Stimulated activated CD4-positive, alpha-beta T cell treated with anti-CD3 and anti-CD28 coated beads, Interleukin-2, amount 100 ng/mL, for 24 hours (primary cell): ENCODE measurements around the gene DLEC1.

Experiments
- DNase-seq, 2 donors: peaks; one replicate each; pipeline ENCODE4 v3.0.0-alpha.2; 2020

Gene DLEC1

GRCh38 chr3:38163117-38163840, 124.3 kb downstream of the DLEC1 start:
- no peak for DNase-seq

DNA sequence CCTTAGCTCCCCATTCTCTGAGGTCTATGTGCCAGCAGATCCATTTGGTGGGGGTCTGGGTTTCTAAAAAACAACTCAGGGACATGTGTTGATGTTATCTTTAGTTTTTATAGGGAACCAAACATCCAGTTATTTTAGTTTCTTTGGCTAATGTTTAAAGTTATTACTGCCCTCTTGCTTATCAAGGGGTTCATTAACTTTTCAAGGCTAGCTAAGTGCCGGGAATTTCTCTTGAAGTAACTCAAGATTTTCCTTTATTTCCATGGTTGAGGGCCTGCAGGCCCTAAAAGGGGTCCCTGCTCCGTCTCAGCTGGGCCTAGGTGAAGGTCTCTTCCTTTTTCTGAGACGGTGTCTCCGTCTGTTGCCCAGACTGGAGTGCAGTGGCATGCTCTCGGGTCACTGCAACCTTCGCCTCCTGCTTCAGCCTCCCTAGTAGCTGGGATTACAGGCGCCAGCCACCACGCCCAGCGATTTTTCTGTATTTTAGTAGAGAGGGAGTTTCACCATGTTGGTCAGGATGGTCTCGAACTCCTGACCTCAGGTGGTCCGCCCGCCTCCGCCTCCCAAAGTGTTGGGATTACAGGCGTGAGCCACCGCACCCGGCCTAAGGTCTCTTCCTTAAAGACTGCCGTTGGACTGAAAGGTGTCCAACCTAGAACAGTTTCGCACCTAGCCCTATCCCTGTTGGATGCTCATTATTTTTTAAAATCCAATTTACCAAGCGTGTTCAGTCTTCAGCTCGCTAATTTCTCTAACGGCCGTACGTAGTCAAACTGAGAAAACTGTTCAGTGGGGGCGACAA, 125.0 kb downstream of the DLEC1 start:
- DNase-seq: no peak

DNA sequence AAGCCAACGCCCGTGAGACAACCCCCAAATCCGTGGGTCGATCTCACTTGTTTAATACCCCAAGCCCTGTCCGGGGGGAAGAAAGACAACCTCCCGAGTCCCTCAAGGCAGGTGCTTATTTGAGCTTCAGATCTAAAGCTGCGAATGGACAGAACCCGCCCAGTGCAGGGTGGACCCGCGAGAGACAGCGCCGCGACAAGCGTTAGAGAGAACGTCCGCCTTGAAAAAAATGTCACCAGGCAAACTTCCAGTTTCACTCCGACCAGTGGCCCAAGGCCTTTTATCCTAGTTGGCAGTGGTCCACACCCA, 125.6 kb downstream of the DLEC1 start:
- DNase-seq: no peak

GRCh38 chr3:38164952-38165721, 126.1 kb downstream of the DLEC1 start, which contains the start of gene OXSR1:
OXSR1 (plus strand) TSS chr3:38165537; CDS start chr3:38165877, 340 bp downstream.
- DNase-seq: peak; percentile 95 to 96

DNA sequence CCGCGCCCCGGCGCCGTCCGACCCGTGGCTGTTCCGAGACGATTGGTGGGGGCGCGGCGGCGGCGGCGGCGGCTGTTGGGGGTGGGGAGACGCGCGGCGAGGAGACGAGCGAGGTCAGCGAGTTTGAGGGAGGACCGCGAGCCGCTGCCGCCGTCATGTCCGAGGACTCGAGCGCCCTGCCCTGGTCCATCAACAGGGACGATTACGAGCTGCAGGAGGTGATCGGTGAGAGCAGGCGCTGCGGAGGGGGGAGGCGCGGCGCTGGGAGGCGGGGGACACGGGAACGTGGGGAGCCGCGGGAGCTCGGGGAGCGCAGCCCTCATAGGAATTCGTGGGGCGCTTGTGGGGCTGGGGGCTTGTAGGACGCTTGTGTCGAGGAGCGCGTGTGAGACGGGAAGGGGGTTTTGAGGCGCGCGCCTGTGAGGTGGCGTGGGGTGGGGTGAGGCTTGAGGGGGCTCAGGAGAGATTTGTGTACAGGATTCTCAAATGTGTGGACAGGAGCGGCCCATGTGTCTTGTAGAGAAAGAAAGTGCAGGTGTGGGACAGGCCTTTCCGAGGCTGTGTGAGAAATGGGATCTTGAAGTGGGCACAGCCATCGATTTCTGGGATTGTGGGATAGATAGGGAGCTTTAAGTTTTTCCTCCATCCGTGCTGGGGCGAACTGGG, 126.8 kb downstream of the DLEC1 start:
- no peak for DNase-seq

DNA sequence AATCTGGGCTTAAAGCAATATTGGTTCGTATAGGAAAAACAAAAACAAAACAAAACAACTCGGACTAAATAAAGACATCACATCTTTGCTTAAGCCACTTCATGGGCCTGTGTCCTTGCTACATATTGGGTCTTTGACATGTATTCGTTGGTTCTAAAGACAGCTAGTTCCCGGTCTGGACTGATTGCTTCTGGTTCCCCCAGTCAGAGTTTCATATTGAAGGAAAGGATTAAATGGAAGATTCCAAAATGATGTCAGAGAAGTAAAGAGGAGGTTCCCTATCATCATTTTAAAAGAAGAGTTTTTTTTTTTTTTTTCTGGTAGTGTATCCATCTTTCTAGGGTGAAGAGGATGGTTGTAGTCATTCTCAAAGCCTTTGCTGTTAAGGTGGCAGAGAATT, 128.6 kb downstream of the DLEC1 start:
- no peak for DNase-seq

DNA sequence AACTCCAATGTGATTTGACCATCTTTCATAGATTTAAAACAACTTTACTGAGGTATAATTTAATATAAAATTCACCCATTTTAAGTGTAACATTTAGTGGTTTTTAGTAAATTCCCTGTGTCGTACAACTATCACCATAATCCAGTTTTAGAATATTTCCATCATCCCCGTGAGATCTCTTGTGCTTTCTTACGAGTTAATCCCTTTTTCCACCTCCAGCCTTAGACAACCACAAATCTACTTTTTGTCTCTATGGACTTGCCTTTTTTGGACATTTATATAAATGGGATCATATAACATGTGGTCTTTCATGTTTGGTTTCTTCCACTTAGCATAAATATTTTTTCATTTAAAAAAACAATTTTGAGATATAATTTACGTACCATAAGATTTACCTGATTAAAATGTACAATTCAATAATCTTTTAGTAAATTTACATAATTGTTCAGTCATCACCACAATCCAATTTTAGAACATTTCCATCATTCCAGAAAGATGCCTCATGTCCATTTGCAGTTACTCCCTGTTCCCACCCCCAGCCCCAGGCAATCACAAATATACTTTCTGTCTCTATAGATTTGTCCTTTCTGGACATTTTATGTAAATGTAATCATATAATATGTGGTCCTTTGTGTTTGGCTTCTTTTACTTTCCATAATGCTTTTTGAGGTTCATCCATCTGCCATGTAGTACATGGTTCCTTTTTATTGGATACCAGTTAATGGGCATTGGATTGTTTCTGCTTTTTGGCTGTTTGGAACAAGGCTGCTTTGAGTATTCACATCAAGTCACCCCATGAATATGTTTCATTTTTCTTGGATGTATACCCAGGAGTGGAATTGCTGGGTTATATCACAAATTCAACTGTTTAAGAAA, 129.4 kb downstream of the DLEC1 start:
- no peak for DNase-seq

DNA sequence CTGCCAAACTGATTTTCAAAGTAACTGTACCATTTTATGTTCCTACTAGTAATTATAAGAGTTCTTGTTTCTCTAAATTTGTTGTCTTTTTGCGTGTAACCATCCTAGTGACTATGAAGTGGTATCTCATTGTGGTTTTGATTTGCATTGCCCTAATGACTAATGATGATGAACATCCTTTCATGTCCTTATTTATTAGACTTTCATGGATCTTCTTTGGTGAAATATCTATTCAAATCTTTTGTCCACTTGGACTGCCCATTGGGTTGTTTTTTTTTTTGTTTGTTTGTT, 130.0 kb downstream of the DLEC1 start:
- no peak for DNase-seq

DNA sequence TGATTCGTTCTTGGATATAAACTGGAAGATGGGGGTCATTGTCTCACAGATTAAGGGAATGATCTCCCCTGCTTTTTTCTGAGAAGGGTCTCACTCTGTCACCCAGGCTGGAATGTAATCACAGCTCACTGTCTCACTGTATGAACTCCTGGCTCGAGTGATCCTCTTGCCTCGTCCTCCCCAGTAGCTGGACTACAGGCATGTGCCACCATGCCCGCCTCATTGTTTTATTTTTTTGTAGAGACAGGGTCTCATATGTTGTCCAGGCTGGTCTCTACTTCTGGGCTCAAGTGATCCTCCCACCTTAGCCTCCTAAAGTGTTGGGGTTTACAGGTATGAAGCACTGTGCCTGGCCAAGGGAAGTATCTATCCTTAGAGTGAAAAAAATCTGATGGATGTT, 131.7 kb downstream of the DLEC1 start:
- DNase-seq: no peak

- no peak for DNase-seq
Measured at GRCh38 chr3:38171622-38172021, 132.6 kb downstream of the DLEC1 start.
